Measurements from ENCODE around the gene DCTN2.
"Not testable (repeated sequence)": the region's sequence is repeated elsewhere in the genome, so short reads cannot be mapped to it uniquely, and the experiment has no call there.

The DCTN2 gene

GRCh38 chr12:57583008-57583831 is 36.2 kb upstream of the DCTN2 start:
- TF ChIP-seq GATA1 (IDR thresholded peaks at IDR 0.05; ENCODE audit: low read depth, low read length) = no peak
- no peak for TF ChIP-seq POLR2A (IDR thresholded peaks at IDR 0.05; ENCODE audit: low read length)
- DNase-seq = peak; percentile 88

GRCh38 chr12:57582440-57582839 is 35.4 kb upstream of the DCTN2 start:
- TF ChIP-seq POLR2A (IDR thresholded peaks at IDR 0.05; ENCODE audit: low read length) (no peak), GATA1 (IDR thresholded peaks at IDR 0.05; ENCODE audit: low read depth, low read length) (no peak)
- no peak for DNase-seq

- no peak for TF ChIP-seq GATA1 (IDR thresholded peaks at IDR 0.05; ENCODE audit: low read depth, low read length)
- TF ChIP-seq POLR2A (IDR thresholded peaks at IDR 0.05; ENCODE audit: low read length) = no peak
- no peak for DNase-seq
Observed at GRCh38 chr12:57581802-57582201, 34.8 kb upstream of the DCTN2 start.

GRCh38 chr12:57580466-57580795 is 33.4 kb upstream of the DCTN2 start:
- no peak for DNase-seq
- TF ChIP-seq GATA1 (IDR thresholded peaks at IDR 0.05; ENCODE audit: low read depth, low read length) = no peak
- no peak for TF ChIP-seq POLR2A (IDR thresholded peaks at IDR 0.05; ENCODE audit: low read length)

GRCh38 chr12:57579677-57580465 is 32.9 kb upstream of the DCTN2 start:
- TF ChIP-seq POLR2A (IDR thresholded peaks at IDR 0.05; ENCODE audit: low read length) (no peak), GATA1 (IDR thresholded peaks at IDR 0.05; ENCODE audit: low read depth, low read length) (no peak)
- DNase-seq = no peak

GRCh38 chr12:57579011-57579410 is 32.0 kb upstream of the DCTN2 start:
- no peak for DNase-seq

GRCh38 chr12:57577981-57578758 is 31.2 kb upstream of the DCTN2 start:
- DNase-seq = no peak
- TF ChIP-seq GATA1 (IDR thresholded peaks at IDR 0.05; ENCODE audit: low read depth, low read length) (no peak), POLR2A (IDR thresholded peaks at IDR 0.05; ENCODE audit: low read length) (no peak)

More at GRCh38 chr12:57579011-57579410, 32.0 kb upstream of the DCTN2 start:
- TF ChIP-seq GATA1 (IDR thresholded peaks at IDR 0.05; ENCODE audit: low read depth, low read length) (no peak), POLR2A (IDR thresholded peaks at IDR 0.05; ENCODE audit: low read length) (no peak)

- TF ChIP-seq POLR2A (IDR thresholded peaks at IDR 0.05; ENCODE audit: low read length) (no peak), GATA1 (IDR thresholded peaks at IDR 0.05; ENCODE audit: low read depth, low read length) (no peak)
Observed at GRCh38 chr12:57576613-57577160, 29.7 kb upstream of the DCTN2 start.

GRCh38 chr12:57575771-57576612 is 29.0 kb upstream of the DCTN2 start:
- TF ChIP-seq POLR2A (IDR thresholded peaks at IDR 0.05; ENCODE audit: low read length) = no peak
- no peak for TF ChIP-seq GATA1 (IDR thresholded peaks at IDR 0.05; ENCODE audit: low read depth, low read length)
- DNase-seq = no peak

More at GRCh38 chr12:57576613-57577160, 29.7 kb upstream of the DCTN2 start:
- no peak for DNase-seq

- DNase-seq = no peak
- TF ChIP-seq GATA1 (IDR thresholded peaks at IDR 0.05; ENCODE audit: low read depth, low read length) (no peak), POLR2A (IDR thresholded peaks at IDR 0.05; ENCODE audit: low read length) (no peak)
Observed at GRCh38 chr12:57574795-57575194, 27.8 kb upstream of the DCTN2 start.

- no peak for DNase-seq
- TF ChIP-seq POLR2A (IDR thresholded peaks at IDR 0.05; ENCODE audit: low read length) = no peak
- no peak for TF ChIP-seq GATA1 (IDR thresholded peaks at IDR 0.05; ENCODE audit: low read depth, low read length)
Observed at GRCh38 chr12:57571926-57572762, 25.2 kb upstream of the DCTN2 start.

- DNase-seq = not testable (repeated sequence)
Observed at GRCh38 chr12:57570438-57570837, 23.4 kb upstream of the DCTN2 start.

Data from erythroblast (primary cell).